DOHH2 (cell line): Measurements from ENCODE around the gene TRIM9.

Experiments
- H3F3A ChIP-seq: fragments of 200-600 bp; sonication (generic), shearing (Covaris generic); 2 replicates; pipeline ENCODE4 v1.6.0; 2016; ENCODE audit warnings: antibody characterized with exemption, mild to moderate bottlenecking; ENCODE audit not compliant: control insufficient read depth, insufficient read depth
- H3K27ac ChIP-seq: fragments of 200-600 bp; sonication (generic); 2 replicates; pipeline ENCODE4 v1.5.1; 2014; ENCODE audit warnings: low read depth, mild to moderate bottlenecking, low read length, moderate library complexity
- H3K27me3 ChIP-seq: fragments of 200-600 bp; sonication (generic); 2 replicates; pipeline ENCODE4 v1.6.1; 2014; ENCODE audit warnings: mild to moderate bottlenecking, low read length, mixed read lengths; ENCODE audit not compliant: control insufficient read depth
- H3K36me3 ChIP-seq: fragments of 200-600 bp; sonication (generic); 2 replicates; pipeline ENCODE4 v1.6.1; 2014; ENCODE audit warnings: mild to moderate bottlenecking, low read length, moderate library complexity, mixed read lengths; ENCODE audit not compliant: control insufficient read depth
- H3K4me1 ChIP-seq: fragments of 200-600 bp; sonication (generic); 2 replicates; pipeline ENCODE4 v1.6.1; 2014; ENCODE audit warnings: mild to moderate bottlenecking, low read length, mixed read lengths; ENCODE audit not compliant: control insufficient read depth
- H3K4me2 ChIP-seq: fragments of 200-600 bp; sonication (generic); 2 replicates; pipeline ENCODE4 v1.6.0; 2014; ENCODE audit warnings: mild to moderate bottlenecking, low read length, moderate library complexity
- H3K4me3 ChIP-seq: fragments of 200-600 bp; sonication (generic); 2 replicates; pipeline ENCODE4 v1.5.1; 2014; ENCODE audit warnings: mild to moderate bottlenecking, low read length, mixed read lengths
- H3K79me2 ChIP-seq: fragments of 200-600 bp; sonication (generic); 2 replicates; pipeline ENCODE4 v1.6.1; 2014; ENCODE audit warnings: mild to moderate bottlenecking, low read length, mixed read lengths; ENCODE audit not compliant: control insufficient read depth
- H3K9me2 ChIP-seq: fragments of 200-600 bp; sonication (generic); replicated peaks from 2 replicates; pipeline ENCODE4 v1.6.1; 2014; ENCODE audit warnings: mild to moderate bottlenecking, low read length, mixed read lengths; ENCODE audit not compliant: control insufficient read depth
- H3K9me3 ChIP-seq: fragments of 200-600 bp; sonication (generic); 2 replicates; pipeline ENCODE4 v1.6.1; 2014; ENCODE audit warnings: antibody characterized with exemption, low read length, mixed read lengths; ENCODE audit not compliant: control insufficient read depth, insufficient read depth
- H4K20me1 ChIP-seq: fragments of 200-600 bp; sonication (generic); 2 replicates; pipeline ENCODE4 v1.6.0; 2014; ENCODE audit warnings: low read depth, mild to moderate bottlenecking, antibody characterized with exemption, low read length, moderate library complexity; ENCODE audit not compliant: control insufficient read depth, insufficient read depth
- EZH2phosphoT487 ChIP-seq: fragments of 200-600 bp; sonication (generic); IDR thresholded peaks from 2 replicates; pipeline ENCODE4 v1.6.1; 2017; ENCODE audit warnings: borderline replicate concordance, mild to moderate bottlenecking, antibody characterized with exemption, low read length, moderate library complexity, mixed read lengths
- TF ChIP-seq, protein P1 (sequence below): fragments of 200-600 bp; sonication (generic); IDR thresholded peaks from one replicate; pipeline ENCODE4 v1.5.1; 2014; ENCODE audit warnings: antibody characterized with exemption, mild to moderate bottlenecking, low read depth, low read length; ENCODE audit not compliant: poor library complexity, severe bottlenecking

The TRIM9 gene

DNA sequence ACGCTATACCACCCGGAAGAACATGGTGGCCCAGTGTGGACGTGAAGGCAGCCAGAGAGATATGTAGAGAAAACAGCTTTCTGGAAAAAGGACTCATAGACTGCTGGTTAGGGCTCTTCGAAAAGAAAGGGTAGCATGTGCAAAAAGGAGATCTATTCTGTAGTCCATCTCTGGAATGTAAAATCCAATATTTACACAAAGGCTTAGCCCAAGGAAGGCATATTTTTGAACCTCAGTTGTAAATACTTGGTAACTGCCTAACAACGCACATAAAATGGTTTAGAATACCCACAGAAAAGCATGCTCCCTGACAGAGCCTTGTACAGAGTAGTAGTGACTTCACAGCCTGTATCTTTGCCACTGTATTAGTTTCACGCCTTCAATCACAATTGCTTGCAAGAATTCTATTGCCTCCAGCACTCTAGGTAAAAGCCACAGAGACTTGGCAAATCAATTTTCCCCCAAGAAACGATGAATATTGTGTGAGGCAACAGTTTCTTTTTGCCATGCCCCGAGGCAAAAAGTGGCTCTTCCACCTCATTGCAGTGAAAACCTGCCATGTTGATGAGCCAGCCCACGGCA lies 59.2 kb downstream of the TRIM9 start:
- no peaks in the 10 kb centered on the region for H3K9me2 ChIP-seq
- peaks cover 30% of the 10 kb centered on the region for H3K4me1 ChIP-seq
- peaks cover 7% of the 10 kb centered on the region; the same call in 1 of the 2 replicates for H3K36me3 ChIP-seq
- no peak for TF ChIP-seq EZH2phosphoT487
- TF ChIP-seq, protein P1, sequence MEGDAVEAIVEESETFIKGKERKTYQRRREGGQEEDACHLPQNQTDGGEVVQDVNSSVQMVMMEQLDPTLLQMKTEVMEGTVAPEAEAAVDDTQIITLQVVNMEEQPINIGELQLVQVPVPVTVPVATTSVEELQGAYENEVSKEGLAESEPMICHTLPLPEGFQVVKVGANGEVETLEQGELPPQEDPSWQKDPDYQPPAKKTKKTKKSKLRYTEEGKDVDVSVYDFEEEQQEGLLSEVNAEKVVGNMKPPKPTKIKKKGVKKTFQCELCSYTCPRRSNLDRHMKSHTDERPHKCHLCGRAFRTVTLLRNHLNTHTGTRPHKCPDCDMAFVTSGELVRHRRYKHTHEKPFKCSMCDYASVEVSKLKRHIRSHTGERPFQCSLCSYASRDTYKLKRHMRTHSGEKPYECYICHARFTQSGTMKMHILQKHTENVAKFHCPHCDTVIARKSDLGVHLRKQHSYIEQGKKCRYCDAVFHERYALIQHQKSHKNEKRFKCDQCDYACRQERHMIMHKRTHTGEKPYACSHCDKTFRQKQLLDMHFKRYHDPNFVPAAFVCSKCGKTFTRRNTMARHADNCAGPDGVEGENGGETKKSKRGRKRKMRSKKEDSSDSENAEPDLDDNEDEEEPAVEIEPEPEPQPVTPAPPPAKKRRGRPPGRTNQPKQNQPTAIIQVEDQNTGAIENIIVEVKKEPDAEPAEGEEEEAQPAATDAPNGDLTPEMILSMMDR, result no peak
- no peaks in the 10 kb centered on the region for H3K27me3 ChIP-seq
- no peaks in the 10 kb centered on the region for H3F3A ChIP-seq
- no peak overlapping the region for H3K27ac ChIP-seq
- H3K9me3 ChIP-seq, result no peaks in the 10 kb centered on the region
- H3K4me2 ChIP-seq, result no peak overlapping the region
- no peaks in the 10 kb centered on the region for H4K20me1 ChIP-seq
- H3K4me3 ChIP-seq, result no peak overlapping the region
- peaks cover 53% of the 10 kb centered on the region for H3K79me2 ChIP-seq

DNA sequence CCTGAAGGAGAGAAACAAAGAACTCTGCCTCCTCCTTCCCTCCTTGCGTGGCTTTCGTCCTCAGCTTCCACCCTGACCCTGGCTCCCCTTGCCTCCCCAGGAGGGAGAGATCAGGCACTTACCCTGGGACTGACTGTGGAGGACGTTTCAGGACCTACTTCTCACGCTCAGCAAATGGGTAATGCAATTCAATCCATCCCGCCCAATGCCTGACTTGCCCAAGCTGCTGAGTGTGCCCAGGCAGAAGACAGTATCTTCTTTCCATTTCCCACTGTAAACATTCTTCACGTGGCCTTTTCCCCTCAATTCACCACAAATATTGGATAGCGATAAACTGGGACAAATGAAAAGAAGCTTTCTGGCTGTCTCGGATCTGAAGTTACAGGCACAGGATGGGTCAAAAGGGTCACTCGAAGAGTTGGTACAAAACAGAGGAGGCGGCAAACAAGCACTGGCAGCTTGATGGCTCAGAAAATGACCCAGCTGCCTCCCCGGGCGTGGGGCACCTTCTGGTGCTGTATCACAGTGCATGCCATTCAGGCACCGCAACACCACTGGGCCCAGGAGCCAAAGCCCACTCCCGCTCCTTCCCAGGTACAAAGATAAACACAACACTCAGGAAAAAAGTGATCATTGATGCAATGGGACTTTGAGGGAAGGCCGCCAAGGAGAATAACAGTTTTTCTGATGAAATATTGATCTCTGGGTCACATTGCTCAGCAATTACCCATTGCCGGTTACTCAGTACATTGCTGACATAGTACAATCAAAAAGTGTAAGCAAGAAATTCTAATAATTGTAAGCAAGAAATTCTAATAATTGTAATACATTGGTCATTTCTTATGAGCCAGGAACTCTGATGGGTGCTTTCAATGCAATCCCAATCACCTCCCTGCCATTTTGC lies 65.8 kb downstream of the TRIM9 start:
- H3F3A ChIP-seq, result no peaks in the 10 kb centered on the region
- peak overlapping the region; percentile 44; the same call in 1 of the 2 replicates for H3K4me2 ChIP-seq
- no peak overlapping the region for H3K4me3 ChIP-seq
- peaks cover 36% of the 10 kb centered on the region for H3K79me2 ChIP-seq
- peaks cover 4% of the 10 kb centered on the region for H3K36me3 ChIP-seq
- no peaks in the 10 kb centered on the region for H3K9me3 ChIP-seq
- no peaks in the 10 kb centered on the region for H4K20me1 ChIP-seq
- H3K27me3 ChIP-seq, result no peaks in the 10 kb centered on the region
- no peak for TF ChIP-seq EZH2phosphoT487
- TF ChIP-seq, protein P1, result no peak
- H3K9me2 ChIP-seq, result no peaks in the 10 kb centered on the region
- H3K4me1 ChIP-seq, result peaks cover 60% of the 10 kb centered on the region
- H3K27ac ChIP-seq, result no peak overlapping the region

DNA sequence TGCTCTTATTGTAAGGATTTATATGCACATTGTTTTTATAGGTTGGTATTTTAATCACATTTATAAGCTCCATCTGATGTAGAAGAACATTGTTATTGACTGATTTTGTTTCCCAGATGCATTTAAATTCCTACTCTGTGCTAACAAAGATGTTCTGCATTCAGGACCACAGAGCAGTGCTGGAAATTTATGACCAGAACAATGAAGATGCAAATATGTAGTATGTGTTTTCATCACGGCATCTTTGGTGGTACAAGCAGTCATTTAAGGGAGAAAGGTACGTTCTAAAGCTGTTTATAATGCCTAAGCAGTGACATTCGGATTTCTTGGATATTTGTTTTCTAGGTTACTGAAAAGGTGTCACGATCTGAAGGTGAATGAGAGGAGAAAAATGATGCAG lies 66.5 kb downstream of the TRIM9 start:
- H4K20me1 ChIP-seq, result no peaks in the 10 kb centered on the region
- H3K27ac ChIP-seq, result no peak overlapping the region
- H3K4me1 ChIP-seq, result peaks cover 67% of the 10 kb centered on the region
- no peaks in the 10 kb centered on the region for H3K27me3 ChIP-seq
- no peaks in the 10 kb centered on the region for H3F3A ChIP-seq
- H3K4me2 ChIP-seq, result peak overlapping the region; percentile 44
- TF ChIP-seq, protein P1, result no peak
- no peak for TF ChIP-seq EZH2phosphoT487
- H3K79me2 ChIP-seq, result peaks cover 31% of the 10 kb centered on the region
- no peak overlapping the region for H3K4me3 ChIP-seq
- H3K9me2 ChIP-seq, result no peaks in the 10 kb centered on the region
- peaks cover 11% of the 10 kb centered on the region for H3K36me3 ChIP-seq
- no peaks in the 10 kb centered on the region for H3K9me3 ChIP-seq
